Keratinocyte (primary cell): ENCODE results near the gene MUTYH. TPM values are rescaled to one million over a fixed set of nuclear protein-coding genes. Genes with fewer than 3 reads are reported as not detected.

Source experiments
- DNase-seq: peaks from one replicate; pipeline ENCODE4 v3.0.0-alpha.2; 2011; ENCODE audit warnings: low read depth, missing footprints, low spot score
- FAIRE-seq: peaks from 2 replicates; lab custom pipeline; 2011; peaks lifted over from hg19 to GRCh38; lab: Jason Lieb, UNC
- H2AFZ ChIP-seq: 2 replicates; pipeline ENCODE4 v1.6.0; 2012; ENCODE audit warnings: low read length, control low read depth, inconsistent platforms; ENCODE audit not compliant: control insufficient read depth
- H3K27ac ChIP-seq: 2 replicates; pipeline ENCODE4 v1.5.1; 2011; ENCODE audit warnings: low read length; ENCODE audit not compliant: control insufficient read depth, insufficient read depth
- H3K27me3 ChIP-seq: 3 replicates; pipeline ENCODE4 v1.6.0; 2011; ENCODE audit warnings: low read length; ENCODE audit not compliant: control insufficient read depth, insufficient read depth; ENCODE audit errors: extremely low read depth
- H3K36me3 ChIP-seq, 2 experiments: 2 replicates in 1 of 2; 3 replicates in 1 of 2; pipeline ENCODE4 v1.5.1; 2011; ENCODE audit warnings: low read length in 2 of 2, mild to moderate bottlenecking in 1 of 2; ENCODE audit not compliant: control insufficient read depth in 2 of 2, insufficient read depth in 2 of 2; ENCODE audit errors: extremely low read depth in 1 of 2
- H3K4me1 ChIP-seq: 3 replicates; pipeline ENCODE4 v1.5.1; 2011; ENCODE audit warnings: low read length; ENCODE audit not compliant: control insufficient read depth, insufficient read depth; ENCODE audit errors: extremely low read depth
- H3K4me2 ChIP-seq: 3 replicates; pipeline ENCODE4 v1.6.0; 2011; ENCODE audit warnings: low read depth, low read length; ENCODE audit not compliant: control insufficient read depth, insufficient read depth; ENCODE audit errors: extremely low read depth
- H3K4me3 ChIP-seq, 3 experiments: fragments of 200-600 bp in 1 of 3; sonication (generic) in 1 of 3; 2 replicates in 2 of 3; 3 replicates in 1 of 3; pipeline ENCODE4 v1.5.1; 2011 to 2016; ENCODE audit warnings: low read length in 3 of 3, mild to moderate bottlenecking in 3 of 3, control low read depth in 2 of 3, inconsistent platforms in 1 of 3, low read depth in 1 of 3, mixed read lengths in 1 of 3, mixed run types in 1 of 3, moderate library complexity in 1 of 3; ENCODE audit not compliant: control insufficient read depth in 2 of 3, insufficient read depth in 2 of 3; ENCODE audit errors: extremely low read depth in 1 of 3
- H3K79me2 ChIP-seq: 2 replicates; pipeline ENCODE4 v1.6.0; 2012; ENCODE audit warnings: low read length; ENCODE audit not compliant: control insufficient read depth, insufficient read depth
- H3K9ac ChIP-seq: 3 replicates; pipeline ENCODE4 v1.6.0; 2011; ENCODE audit warnings: low read length; ENCODE audit not compliant: control insufficient read depth, insufficient read depth; ENCODE audit errors: extremely low read depth
- H3K9me1 ChIP-seq: 3 replicates; pipeline ENCODE4 v1.6.0; 2011; ENCODE audit warnings: low read length; ENCODE audit not compliant: control insufficient read depth, insufficient read depth; ENCODE audit errors: extremely low read depth
- H3K9me3 ChIP-seq: 2 replicates; pipeline ENCODE4 v1.5.1; 2012; ENCODE audit warnings: low read depth, low read length; ENCODE audit not compliant: control insufficient read depth
- H4K20me1 ChIP-seq: 3 replicates; pipeline ENCODE4 v1.6.0; 2011; ENCODE audit warnings: low read length; ENCODE audit not compliant: control insufficient read depth, insufficient read depth; ENCODE audit errors: extremely low read depth
- EZH2 ChIP-seq: IDR thresholded peaks from one replicate; pipeline ENCODE4 v1.6.1; 2012; ENCODE audit warnings: inconsistent platforms, mild to moderate bottlenecking, low read length, moderate library complexity
- dilution Hi-C: fragments of 300-500 bp; cut with MboI; formaldehyde crosslinking; loops from one replicate; pipeline ENCODE4 v1.7.0; 2020; ENCODE audit warnings: low sequenced_read_pairs; ENCODE audit not compliant: extremely low pct_ligation_motif_present
- polyA plus RNA-seq, 5 experiments: library from polyadenylated mRNA; depleted of rRNA in 3 of 5; stranded (reverse) in 3 of 5; stranded (forward) in 1 of 5; unstranded in 1 of 5; fragments of >200 nt; gene quantifications; 1 replicate in 1 of 5; 2 replicates in 3 of 5; 3 replicates in 1 of 5; pipeline versions ENCODE4 v1.2.1 to v1.2.3, GENCODE V29; 2011 to 2012; ENCODE audit warnings: missing spikeins in 2 of 5, low read depth in 1 of 5, low replicate concordance in 1 of 5
- TF ChIP-seq, protein P1 (sequence below), 3 experiments: IDR thresholded peaks in 1 of 3; conservative IDR thresholded peaks in 1 of 3; optimal IDR thresholded peaks in 1 of 3; 2 replicates in 2 of 3; 3 replicates in 1 of 3; pipeline versions ENCODE3 to v1.5.1; 2011; ENCODE audit warnings: low read length in 3 of 3, mild to moderate bottlenecking in 3 of 3, moderate library complexity in 2 of 3, control low read depth in 1 of 3, inconsistent platforms in 1 of 3; ENCODE audit not compliant: insufficient read depth in 2 of 3; ENCODE audit errors: extremely low read depth in 1 of 3

MUTYH gene
- polyA plus RNA-seq, 1 donor (not counting 4 experiments of a cell fraction or from before 2014, with no cell fraction given) = 10.0 TPM

DNA sequence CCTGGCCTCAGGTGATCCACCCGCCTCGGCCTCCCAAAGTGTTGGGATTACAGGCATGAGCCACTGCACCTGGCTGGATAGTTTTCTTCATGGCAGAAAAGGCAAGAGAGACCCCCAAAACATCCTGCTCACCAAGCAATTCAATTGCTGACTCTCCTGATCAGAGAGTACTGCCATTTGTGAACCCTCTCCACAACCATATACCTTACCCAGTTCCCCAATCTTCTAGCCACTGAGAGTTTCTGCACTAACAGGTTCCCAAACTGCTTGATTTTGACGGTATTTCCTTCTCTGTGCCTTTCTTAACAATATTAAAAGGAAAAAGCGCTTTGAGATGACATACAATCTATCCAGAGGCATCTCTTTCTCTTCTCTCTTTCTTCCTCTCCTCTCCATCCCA, 39.9 kb upstream of the MUTYH start:
- Histone ChIP-seq H3K9ac (no peak overlapping the region), H3K9me3 (no peaks in the 10 kb centered on the region), H4K20me1 (no peaks in the 10 kb centered on the region), H3K27ac (no peak overlapping the region), H3K9me1 (no peaks in the 10 kb centered on the region), H3K4me1 (peaks cover 10% of the 10 kb centered on the region), H3K4me2 (no peak overlapping the region), H2AFZ (no peak overlapping the region), H3K79me2 (no peaks in the 10 kb centered on the region), H3K36me3 (no peaks in the 10 kb centered on the region), H3K27me3 (no peaks in the 10 kb centered on the region), H3K4me3 (no peak overlapping the region)
- FAIRE-seq (no peak), DNase-seq (no peak)
- TF ChIP-seq, protein P1, sequence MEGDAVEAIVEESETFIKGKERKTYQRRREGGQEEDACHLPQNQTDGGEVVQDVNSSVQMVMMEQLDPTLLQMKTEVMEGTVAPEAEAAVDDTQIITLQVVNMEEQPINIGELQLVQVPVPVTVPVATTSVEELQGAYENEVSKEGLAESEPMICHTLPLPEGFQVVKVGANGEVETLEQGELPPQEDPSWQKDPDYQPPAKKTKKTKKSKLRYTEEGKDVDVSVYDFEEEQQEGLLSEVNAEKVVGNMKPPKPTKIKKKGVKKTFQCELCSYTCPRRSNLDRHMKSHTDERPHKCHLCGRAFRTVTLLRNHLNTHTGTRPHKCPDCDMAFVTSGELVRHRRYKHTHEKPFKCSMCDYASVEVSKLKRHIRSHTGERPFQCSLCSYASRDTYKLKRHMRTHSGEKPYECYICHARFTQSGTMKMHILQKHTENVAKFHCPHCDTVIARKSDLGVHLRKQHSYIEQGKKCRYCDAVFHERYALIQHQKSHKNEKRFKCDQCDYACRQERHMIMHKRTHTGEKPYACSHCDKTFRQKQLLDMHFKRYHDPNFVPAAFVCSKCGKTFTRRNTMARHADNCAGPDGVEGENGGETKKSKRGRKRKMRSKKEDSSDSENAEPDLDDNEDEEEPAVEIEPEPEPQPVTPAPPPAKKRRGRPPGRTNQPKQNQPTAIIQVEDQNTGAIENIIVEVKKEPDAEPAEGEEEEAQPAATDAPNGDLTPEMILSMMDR (optimal IDR thresholded peaks at IDR 0.05 in 1 of 3, IDR thresholded peaks at IDR 0.05 in 1 of 3, conservative IDR thresholded peaks at IDR 0.05 in 1 of 3; ENCODE audit: extremely low read depth in 1 of 3, insufficient read depth in 2 of 3, low read length in 3 of 3) = no peak
- TF ChIP-seq EZH2 = no peak
- dilution Hi-C loops = no loop called here

DNA sequence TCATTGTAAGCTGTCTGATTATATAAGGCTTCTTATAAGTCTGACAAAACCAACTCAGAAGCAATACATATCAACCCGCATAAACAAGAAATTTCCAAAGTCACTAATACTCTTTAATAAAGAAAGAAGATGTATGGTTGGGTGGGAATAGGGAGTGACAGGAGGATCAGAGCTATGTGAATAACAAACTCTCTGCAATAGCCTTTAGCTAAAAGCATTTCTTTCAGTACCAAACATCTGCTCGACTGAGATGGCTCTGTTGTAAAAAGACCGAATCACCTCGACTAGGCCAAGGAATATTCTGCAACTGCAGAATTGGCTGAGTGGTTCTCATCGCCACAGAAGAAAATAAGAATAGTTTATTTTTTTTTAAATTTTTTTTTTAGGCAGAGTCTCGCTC, 39.3 kb upstream of the MUTYH start:
- Histone ChIP-seq H3K4me2 (no peak overlapping the region), H3K9ac (no peak overlapping the region), H3K4me3 (no peak overlapping the region), H3K79me2 (no peaks in the 10 kb centered on the region), H2AFZ (no peak overlapping the region), H4K20me1 (no peaks in the 10 kb centered on the region), H3K27ac (no peak overlapping the region), H3K4me1 (peaks cover 10% of the 10 kb centered on the region), H3K9me3 (no peaks in the 10 kb centered on the region), H3K27me3 (no peaks in the 10 kb centered on the region), H3K36me3 (no peaks in the 10 kb centered on the region), H3K9me1 (no peaks in the 10 kb centered on the region)
- DNase-seq = no peak
- dilution Hi-C loops = no loop called here
- no peak for TF ChIP-seq EZH2
- TF ChIP-seq, protein P1 (optimal IDR thresholded peaks at IDR 0.05 in 1 of 3, IDR thresholded peaks at IDR 0.05 in 1 of 3, conservative IDR thresholded peaks at IDR 0.05 in 1 of 3; ENCODE audit: extremely low read depth in 1 of 3, insufficient read depth in 2 of 3, low read length in 3 of 3) = no peak
- FAIRE-seq = no peak
